A673 (cell line): Measurements from ENCODE around the gene CHODL.

Source experiments
- EZH2 ChIP-seq: fragments of 200-600 bp; sonication (generic); IDR thresholded peaks from 2 replicates; pipeline ENCODE4 v1.6.1; 2017; ENCODE audit warnings: borderline replicate concordance, low read depth, mild to moderate bottlenecking, mixed read lengths, antibody characterized with exemption, low read length; ENCODE audit not compliant: poor library complexity, severe bottlenecking
- TF ChIP-seq, protein P1 (sequence below): fragments of 300-800, 200-600 bp; sonication (generic); conservative IDR thresholded peaks from 2 replicates; pipeline ENCODE4 v1.5.1; 2017; ENCODE audit warnings: low read depth, mild to moderate bottlenecking, antibody characterized with exemption, low read length, moderate library complexity, mixed read lengths

DNA sequence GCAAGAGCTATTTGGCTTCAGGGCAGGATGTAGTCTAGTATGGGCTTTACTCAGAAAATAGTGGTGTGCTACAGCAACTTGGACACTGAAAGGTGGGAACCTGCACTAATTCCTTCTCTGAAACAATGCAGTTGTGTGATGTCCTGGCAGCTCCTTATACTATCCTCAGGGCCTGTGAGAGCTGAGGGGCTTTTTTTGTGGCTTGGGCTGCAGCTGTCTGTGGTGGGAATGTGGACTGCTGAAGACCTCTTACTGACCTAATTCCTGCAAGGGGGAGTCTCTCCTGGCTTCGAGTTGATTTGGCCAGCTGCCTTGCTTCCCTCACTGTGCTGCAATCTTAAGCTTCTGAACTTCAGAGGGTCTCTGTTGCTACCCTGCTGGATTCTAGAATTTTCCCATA is 22.3 kb upstream of the CHODL start:
- TF ChIP-seq, protein P1, sequence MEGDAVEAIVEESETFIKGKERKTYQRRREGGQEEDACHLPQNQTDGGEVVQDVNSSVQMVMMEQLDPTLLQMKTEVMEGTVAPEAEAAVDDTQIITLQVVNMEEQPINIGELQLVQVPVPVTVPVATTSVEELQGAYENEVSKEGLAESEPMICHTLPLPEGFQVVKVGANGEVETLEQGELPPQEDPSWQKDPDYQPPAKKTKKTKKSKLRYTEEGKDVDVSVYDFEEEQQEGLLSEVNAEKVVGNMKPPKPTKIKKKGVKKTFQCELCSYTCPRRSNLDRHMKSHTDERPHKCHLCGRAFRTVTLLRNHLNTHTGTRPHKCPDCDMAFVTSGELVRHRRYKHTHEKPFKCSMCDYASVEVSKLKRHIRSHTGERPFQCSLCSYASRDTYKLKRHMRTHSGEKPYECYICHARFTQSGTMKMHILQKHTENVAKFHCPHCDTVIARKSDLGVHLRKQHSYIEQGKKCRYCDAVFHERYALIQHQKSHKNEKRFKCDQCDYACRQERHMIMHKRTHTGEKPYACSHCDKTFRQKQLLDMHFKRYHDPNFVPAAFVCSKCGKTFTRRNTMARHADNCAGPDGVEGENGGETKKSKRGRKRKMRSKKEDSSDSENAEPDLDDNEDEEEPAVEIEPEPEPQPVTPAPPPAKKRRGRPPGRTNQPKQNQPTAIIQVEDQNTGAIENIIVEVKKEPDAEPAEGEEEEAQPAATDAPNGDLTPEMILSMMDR = no peak
- TF ChIP-seq EZH2 = no peak
